ENCODE data around the gene BRD7. TPM values are rescaled to one million over a fixed set of nuclear protein-coding genes. Genes with fewer than 3 reads are reported as not detected.

BRD7 gene
- total and polyA plus RNA-seq, 2 donors (not counting 3 experiments of a cell fraction or from before 2014, with no cell fraction given) = 17.1 to 69.1 TPM

GRCh38 chr16:50388496-50388895 lies 19.7 kb upstream of the BRD7 start:
- CTCF ChIA-PET = interaction anchor here (1.5 to 1.6 kb wide), 2 partner anchors 13 to 277 kb away, joined by 4 to 6 read pairs; no protein-coding TSS in a partner anchor
- dilution Hi-C loops (cut with MboI; ENCODE audit: extremely low pct_ligation_motif_present, low sequenced_read_pairs) (no loop called here), intact Hi-C loops (cut with micrococcal nuclease) (no loop called here)
- H3K9me3 ChIP-seq (replicated peaks; ENCODE audit: control insufficient read depth, insufficient read depth, low read length) = no peaks in the 10 kb centered on the region
- H3K27ac ChIP-seq (ENCODE audit: insufficient read depth, low read depth, low read length) = no peak overlapping the region
- no peaks in the 10 kb centered on the region for H3K27me3 ChIP-seq (ENCODE audit: control insufficient read depth in 2 of 2, insufficient read depth in 2 of 2, low read length in 2 of 2)
- POLR2A ChIA-PET = no interaction called here
- TF ChIP-seq POLR2A (IDR thresholded peaks at IDR 0.05; ENCODE audit: low read depth, low read length) (no peak), CTCF (IDR thresholded peaks at IDR 0.05; ENCODE audit: extremely low read depth in 1 of 2, insufficient read depth in 1 of 2, low read depth in 1 of 2, low read length in 2 of 2) (no peak), FOS (IDR thresholded peaks at IDR 0.05; ENCODE audit: borderline replicate concordance, insufficient read depth, low read length) (no peak), POLR2AphosphoS5 (IDR thresholded peaks at IDR 0.05; ENCODE audit: insufficient read depth, low read depth, low read length) (no peak), JUN (IDR thresholded peaks at IDR 0.05; ENCODE audit: borderline replicate concordance, insufficient read depth, insufficient read length, low read depth) (no peak), MYC (IDR thresholded peaks at IDR 0.05; ENCODE audit: low read depth, low read length) (no peak), MAX (IDR thresholded peaks at IDR 0.05; ENCODE audit: insufficient read depth, insufficient read length) (no peak), EZH2 (IDR thresholded peaks at IDR 0.05; ENCODE audit: borderline replicate concordance, low read depth, low read length, severe bottlenecking) (no peak)
- H3K4me2 ChIP-seq (ENCODE audit: insufficient read depth, low read length) = no peak overlapping the region
- H3K36me3 ChIP-seq (ENCODE audit: control insufficient read depth in 2 of 2, extremely low read depth in 1 of 2, insufficient read depth in 2 of 2, low read length in 2 of 2) = no peaks in the 10 kb centered on the region
- H3K79me2 ChIP-seq (ENCODE audit: control insufficient read depth, insufficient read depth, low read length) = no peaks in the 10 kb centered on the region
- FAIRE-seq (no peak), DNase-seq (ENCODE audit: low read depth, low spot score) (no peak)
- H3K9me1 ChIP-seq (replicated peaks; ENCODE audit: control insufficient read depth, extremely low read depth, insufficient read depth, low read length) = no peaks in the 10 kb centered on the region
- no peak overlapping the region for H3K9ac ChIP-seq (replicated peaks; ENCODE audit: extremely low read depth, insufficient read depth, low read length)
- no peak overlapping the region for H2AFZ ChIP-seq (ENCODE audit: low read depth, low read length)
- H4K20me1 ChIP-seq (replicated peaks; ENCODE audit: control insufficient read depth, extremely low read depth, insufficient read depth, low read length) = no peaks in the 10 kb centered on the region
- no peak overlapping the region for H3K4me3 ChIP-seq (replicated peaks in 1 of 3; ENCODE audit: insufficient read depth in 1 of 3, low read depth in 1 of 3, low read length in 3 of 3)
- BruUV-seq (replicated peaks) = no TSS peak
- H3K4me1 ChIP-seq (ENCODE audit: control insufficient read depth, extremely low read depth, insufficient read depth, low read length) = no peaks in the 10 kb centered on the region
